NCI-H446 (cell line): ENCODE data around the gene DDB1.

Experiments
- DNase-seq, 2 experiments: peaks; one replicate each; lab custom pipeline; 2025; lab: John Stamatoyannopoulos, UW

Gene DDB1

DNA sequence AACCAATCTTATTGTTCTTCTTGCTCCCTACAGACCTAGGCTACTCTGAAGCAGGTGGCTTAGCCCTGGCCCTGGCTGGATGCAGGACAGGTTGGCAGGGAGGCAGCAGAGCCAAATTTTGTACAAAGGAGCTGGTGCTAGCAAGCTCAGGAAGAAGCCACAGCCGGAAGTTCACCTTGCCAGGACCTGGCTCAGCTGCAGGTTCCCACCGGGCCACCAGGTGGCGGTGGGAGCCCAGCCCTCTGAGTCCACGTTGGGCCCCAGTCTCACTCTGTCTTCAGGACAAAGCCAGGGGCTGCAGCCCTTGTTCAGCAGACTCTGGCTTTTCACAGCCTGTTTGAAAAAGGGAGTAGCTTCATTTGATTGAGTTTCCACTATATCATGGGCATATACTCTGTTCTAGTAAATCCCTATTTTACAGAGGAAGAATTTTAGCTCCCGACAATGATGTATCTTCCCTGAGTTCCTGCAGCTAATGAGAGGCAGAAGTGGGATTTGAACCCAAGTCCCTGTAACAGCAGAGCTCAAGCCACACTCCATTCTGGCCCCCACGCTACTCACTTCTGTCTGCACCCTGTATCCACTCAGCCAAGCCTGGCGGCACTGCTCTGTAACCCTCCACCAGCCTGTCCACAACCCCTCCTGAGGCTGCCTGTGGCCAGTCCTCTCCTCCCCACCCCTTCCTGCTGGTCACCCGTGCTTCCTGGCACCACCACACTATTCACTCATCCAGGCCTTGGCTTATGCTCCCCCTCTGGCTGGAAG, 3.4 kb upstream of the DDB1 start:
- DNase-seq: peak; percentile 67 to 87

- no peak for DNase-seq
Observed at GRCh38 chr11:61335355-61335710, 2.4 kb upstream of the DDB1 start.

DNA sequence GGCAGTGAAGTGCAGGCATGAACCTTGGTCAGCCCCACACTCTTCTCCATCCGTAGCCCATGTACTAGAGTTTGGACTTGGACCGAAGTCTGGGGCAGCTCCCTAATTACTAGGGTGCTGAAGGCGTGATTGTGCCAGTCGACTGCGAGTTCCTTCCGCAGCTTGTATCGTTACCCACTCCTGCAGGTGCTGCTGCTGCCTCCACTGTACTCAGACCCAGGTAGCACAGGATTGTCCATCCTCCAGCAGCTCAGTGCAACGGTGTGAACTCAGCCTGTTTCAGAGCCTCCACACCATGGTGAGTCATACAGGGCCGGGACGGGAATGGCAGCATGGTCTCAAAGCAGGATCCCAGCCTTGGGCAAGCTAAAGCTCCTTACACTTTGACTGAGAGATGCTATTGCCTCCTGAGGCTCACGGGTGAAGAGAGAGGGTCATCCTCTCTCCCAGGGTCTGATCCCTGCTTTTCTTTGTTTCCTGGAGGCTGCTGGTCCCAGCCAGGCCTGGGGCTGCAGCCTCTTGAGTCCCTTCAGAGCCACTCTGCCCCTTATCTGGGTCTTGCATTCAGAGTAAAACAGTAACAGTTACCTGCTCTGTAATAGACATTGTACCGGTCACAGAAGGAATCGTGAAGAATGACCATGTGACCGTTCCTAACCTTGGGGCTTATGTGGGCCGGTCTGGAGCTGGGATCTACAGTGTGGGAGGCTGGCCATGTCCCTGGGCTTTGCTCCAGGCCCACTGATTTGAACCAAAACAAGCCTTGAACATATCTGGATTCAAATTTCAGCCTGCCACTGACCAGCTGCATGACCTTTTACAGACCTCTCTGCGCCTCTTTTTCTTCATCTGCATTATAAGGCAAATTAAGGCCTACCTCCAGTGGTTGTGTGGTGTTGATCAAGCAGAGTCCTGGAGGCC, 1.8 kb upstream of the DDB1 start:
- peak in 1 of 2 experiments; percentile 20 for DNase-seq

- no peak for DNase-seq
Observed at GRCh38 chr11:61333550-61334433, 887 bp upstream of the DDB1 start.

DNA sequence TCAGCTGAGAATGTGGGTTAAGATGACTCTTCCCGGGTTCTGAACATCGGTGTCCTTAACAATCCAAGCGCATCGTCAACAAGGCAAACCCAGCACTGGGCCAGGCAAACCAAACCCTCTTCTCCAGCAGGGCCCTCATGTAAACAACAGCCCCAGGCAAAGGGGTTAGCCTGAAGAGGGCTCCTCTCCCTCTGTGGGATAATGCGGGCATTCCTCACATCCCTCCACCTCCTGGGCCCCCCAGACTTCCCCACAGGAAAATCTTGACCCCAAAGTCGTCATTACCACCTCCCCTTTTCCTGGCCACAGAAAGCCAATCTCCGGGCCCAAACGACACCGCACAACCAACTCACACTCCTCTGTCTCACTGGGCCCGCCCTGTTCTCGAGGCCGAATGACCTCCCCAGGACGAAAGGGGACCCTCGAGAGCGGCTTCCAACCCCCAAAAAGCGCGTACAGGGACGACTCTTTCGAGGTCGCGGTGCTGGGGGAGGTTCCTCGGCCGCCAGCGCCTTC, 566 bp downstream of the DDB1 start:
- no peak for DNase-seq

GRCh38 chr11:61331651-61332050, 1.3 kb downstream of the DDB1 start:
- DNase-seq: no peak

DNA sequence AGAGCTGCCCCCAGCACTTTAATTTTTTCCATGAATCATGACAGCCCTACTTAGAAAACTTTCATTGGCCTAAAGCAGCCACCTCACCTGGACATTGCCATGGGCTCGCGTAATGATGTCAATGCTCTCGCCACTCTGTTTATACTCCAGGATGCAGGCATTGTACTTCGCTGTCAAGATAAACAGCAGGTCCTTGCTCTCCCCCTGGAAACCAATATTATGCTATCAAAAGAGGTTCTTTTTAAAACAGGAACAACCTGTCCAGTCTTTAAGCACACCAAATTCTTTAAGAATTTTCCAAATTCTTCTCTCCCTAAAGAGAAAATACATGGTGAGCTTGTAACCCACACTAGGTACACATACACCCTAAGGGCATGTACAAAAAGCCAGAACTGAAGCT, 3.0 kb downstream of the DDB1 start:
- no peak for DNase-seq

- no peak for DNase-seq
Observed at GRCh38 chr11:61328351-61328750, 4.6 kb downstream of the DDB1 start.

DNA sequence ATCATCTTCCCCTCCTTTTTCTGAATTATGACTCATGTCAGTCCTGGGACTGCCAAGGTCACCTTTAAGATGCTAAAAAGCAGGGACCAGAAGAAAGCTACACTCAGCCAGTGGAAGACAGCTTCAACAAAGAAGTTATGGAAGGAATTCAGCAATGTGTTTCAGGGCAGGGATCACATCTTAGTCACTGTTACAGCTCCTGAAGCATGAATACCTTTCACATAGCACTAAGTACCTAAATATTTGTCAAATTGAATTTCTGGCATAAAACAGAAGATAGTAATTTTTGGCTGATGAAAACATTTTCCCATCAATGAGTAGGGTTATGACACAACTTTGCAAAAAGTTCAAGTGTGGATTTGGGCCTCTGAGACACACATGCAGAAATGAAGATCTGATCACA, 5.2 kb downstream of the DDB1 start:
- DNase-seq: no peak

GRCh38 chr11:61325649-61326414, 7.1 kb downstream of the DDB1 start:
- peak in 1 of 2 experiments; percentile 43 for DNase-seq

- DNase-seq: no peak
Observed at GRCh38 chr11:61315260-61315659, 17.6 kb downstream of the DDB1 start.

DNA sequence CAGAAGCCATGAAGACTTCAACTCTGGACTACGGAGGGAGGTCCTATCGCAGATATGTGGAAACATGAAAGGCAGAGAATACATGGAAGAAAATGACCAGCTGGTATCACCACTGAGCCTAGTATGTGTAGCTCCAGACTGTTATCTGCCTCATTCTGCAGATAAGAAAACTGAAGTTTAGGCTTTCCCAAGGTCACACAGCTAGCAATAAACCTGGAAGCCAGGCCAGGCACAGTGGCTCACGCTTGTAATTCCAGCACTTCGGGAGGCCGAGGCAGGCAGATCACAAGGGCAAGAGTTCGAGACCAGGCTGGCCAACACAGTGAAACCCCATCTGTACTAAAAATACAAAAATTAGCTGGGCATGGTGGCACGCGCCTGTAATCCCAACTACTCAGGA, 22.2 kb downstream of the DDB1 start:
- DNase-seq: no peak

- no peak for DNase-seq
Observed at GRCh38 chr11:61309739-61310138, 23.2 kb downstream of the DDB1 start.

GRCh38 chr11:61309141-61309540, 23.8 kb downstream of the DDB1 start:
- no peak for DNase-seq

DNA sequence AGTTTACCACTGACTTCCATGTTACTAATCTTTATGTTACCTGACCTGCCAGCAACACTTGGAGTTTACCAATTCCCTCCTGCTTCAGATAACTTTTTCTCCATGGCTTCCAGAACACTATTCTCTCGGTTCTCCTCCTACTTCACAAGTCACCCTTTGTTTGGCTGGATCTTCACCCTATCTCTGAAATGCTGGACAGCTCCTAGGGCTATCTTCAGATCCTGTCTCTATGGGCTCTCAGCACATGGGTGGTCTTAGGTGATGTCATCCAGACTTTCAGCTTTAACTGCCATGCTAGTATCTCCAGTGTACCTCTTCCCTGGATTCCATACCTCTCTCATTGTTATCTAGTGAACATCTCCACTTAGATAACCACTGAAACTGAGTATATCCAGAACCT, 25.6 kb downstream of the DDB1 start:
- DNase-seq: no peak

GRCh38 chr11:61306221-61306620, 26.7 kb downstream of the DDB1 start:
- DNase-seq: no peak

GRCh38 chr11:61305417-61305816, 27.5 kb downstream of the DDB1 start:
- DNase-seq: no peak

- no peak for DNase-seq
Observed at GRCh38 chr11:61303725-61304124, 29.2 kb downstream of the DDB1 start.

DNA sequence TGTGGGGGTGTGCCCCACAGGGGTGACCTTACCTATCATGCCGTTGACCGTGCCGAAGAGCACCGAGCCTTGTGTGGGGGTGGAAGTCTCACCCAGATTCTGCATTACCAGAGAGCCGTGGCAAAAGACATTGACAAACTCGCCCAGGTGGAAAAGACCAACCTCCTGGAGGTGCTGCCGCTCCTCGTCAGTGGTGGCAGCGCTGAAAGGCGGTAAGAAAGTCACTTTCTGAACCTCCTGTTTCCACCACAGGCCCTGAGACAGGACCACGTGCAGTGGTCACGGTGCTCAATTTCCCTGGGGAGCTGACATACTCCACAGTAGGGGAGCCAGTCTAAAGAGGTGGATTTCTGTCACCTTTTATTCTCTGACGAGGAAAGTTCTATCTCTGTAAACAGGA, 30.4 kb downstream of the DDB1 start:
- no peak for DNase-seq

- DNase-seq: no peak
Observed at GRCh38 chr11:61298663-61299244, 34.2 kb downstream of the DDB1 start.

DNA sequence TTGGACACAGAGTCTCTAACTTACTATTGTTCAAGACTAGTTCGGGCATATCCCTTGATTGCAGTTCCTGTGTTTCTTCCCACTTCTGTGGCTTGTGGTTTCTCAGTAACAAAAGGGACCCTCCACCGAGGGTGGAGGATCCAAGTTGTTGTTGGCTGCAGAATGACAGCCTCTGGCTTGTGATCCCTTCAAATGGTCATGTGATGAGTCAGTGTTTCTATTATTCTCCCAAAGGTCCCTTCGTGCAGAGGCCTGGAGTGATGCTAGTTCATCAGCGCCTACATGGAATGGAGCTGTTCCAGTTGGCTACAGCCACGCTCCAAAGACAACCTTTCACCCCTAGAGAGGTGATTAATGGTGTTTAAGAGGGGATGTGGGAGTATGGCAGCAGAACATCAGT, 35.2 kb downstream of the DDB1 start:
- no peak for DNase-seq
